ENCODE data around the gene HTRA1.

The HTRA1 gene

GRCh38 chr10:122521011-122521410, 59.7 kb downstream of the HTRA1 start:
- no peak for DNase-seq

DNA sequence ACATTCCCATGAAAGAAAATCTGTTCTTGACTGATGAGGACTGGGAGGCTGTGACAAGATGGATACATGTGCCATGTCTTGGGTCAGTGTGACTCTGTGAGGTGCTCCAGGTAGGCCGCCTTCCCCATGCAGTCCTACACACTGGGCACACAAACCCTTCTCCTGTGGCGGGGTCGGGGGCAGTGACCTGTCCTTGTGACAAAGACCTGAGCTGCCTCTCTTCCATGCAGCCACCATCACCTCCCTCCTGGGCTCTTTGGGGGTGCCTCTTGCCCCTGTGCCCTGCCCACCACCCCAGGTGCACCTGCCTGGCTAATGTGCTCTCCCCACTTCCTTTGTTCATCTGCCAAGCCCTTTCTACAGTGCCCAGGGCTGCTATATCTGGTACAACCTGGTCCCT, 63.5 kb downstream of the HTRA1 start:
- no peak for DNase-seq

GRCh38 chr10:122525788-122526187, 64.4 kb downstream of the HTRA1 start:
- DNase-seq = no peak

DNA sequence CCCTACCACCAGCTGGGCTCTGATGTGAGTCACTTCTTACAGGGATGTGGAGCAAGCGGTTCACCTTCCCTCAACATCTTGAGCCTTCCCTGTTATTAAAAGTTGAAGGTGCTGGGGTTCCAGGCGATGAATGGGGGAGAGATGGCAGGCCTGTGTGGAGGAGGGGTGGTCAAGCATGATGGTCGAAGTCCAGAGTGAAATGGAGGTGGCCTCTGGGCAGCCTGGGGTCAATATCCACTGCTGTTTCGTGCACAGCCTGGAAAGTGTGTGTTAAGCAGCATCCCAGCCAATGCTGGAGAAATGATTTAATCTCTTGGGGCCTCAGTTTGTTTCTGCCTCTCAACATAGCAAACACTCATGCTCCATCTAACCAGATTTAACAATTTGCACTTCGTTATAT, 65.5 kb downstream of the HTRA1 start:
- DNase-seq = no peak

- DNase-seq = no peak
These were observed 68.8 kb downstream of the HTRA1 start for GRCh38 chr10:122530177-122530576.

GRCh38 chr10:122531261-122531660, 69.9 kb downstream of the HTRA1 start:
- DNase-seq = no peak

DNA sequence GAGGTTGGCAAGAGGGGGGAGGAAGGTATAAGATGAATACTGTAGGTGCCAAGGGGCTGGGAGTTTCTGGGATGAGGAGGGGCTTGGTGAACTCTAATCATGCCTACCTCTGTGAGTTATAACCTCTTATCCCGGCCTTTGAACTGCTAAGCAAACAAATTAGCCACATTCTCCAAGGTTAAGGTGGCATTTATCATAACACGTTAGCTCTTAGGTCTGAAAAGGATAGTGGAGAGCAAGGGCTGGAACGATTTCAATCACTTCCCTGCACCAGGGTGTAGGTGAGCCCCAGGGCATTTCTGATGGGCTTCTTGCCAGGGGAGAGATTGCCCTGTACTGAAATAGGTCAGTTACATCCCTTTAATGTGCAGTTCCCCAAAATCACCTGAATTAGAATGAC, 70.6 kb downstream of the HTRA1 start:
- DNase-seq = no peak

GRCh38 chr10:122532601-122533296, 71.4 kb downstream of the HTRA1 start:
- DNase-seq = no peak

GRCh38 chr10:122537545-122537944, 76.2 kb downstream of the HTRA1 start:
- DNase-seq = no peak

DNA sequence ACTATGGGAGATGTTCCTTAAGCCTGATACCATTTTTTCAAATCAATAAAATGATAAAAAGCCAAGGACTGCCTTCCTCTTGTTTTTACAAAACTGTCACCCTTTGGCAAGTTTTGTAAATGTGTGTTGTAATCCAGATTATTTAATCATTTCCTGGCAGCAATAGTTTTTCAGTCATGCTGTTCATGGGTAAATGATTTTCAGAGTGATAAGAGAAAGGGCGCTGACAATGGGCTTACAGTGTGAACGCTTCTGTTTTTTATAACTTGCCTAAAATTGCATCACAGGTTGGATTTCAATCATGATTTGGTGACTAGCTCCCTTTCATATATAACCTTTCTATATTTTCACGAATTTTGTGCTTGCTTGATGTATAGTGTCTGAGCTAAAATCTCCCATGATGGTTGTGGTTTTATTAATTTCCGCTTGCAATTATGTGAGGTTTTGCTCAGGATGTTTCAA, 80.2 kb downstream of the HTRA1 start:
- no peak for DNase-seq

DNA sequence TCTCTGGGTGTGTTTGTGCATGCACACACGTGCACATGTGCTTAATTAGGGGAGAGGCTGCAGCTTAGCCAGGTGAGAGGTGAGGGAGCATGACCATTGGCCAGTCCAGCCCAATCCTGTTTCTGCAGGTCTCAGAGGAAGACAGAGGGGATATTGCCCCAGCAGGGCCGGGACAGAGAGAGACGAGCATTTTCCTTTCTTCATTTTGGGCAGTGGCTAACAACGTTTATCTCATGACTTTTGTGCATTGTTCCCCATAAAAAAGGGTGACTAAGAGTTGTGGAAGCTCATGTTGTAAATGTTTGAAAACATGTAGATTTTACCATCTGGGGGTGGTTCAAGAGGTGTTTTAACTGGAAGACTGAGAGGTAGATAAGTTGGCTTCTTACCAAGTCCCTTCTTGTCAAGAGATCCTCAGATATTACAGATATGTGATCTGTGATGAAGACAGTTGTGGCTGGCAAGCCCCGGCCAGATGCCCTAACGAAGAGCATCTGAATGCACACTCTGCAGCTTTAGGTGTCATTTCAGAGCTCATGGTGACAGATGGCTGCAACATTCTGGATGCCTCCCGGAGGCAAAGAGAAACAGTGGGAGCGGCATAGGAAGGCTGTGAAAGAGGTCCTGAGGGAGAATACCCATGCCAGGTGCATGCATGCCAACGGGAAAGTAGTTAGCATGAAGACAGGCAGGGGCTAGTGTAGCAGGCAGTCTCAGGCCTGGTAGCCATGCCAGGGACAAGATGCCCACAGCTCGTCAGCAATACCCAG, 82.5 kb downstream of the HTRA1 start:
- DNase-seq = no peak

DNA sequence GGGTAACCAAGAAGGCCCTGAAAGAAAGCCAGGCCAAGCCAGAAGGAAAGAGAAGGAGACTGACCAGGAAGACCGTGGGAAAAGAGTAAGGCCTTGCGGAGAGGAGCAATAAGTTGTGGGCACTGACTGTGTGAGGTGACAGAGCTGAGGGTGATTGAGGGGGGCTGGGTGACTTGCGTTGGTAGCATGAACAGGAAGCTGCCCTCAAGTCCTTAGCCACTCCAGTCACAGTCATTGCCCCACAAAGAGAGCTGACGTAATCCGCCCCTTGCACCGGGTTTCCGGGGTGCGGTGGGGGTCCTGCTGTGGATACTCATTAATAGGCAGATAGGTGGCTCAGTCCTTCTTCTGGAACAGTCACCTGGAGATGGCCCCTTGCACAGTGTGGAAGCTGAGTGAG, 83.1 kb downstream of the HTRA1 start:
- DNase-seq = no peak

DNA sequence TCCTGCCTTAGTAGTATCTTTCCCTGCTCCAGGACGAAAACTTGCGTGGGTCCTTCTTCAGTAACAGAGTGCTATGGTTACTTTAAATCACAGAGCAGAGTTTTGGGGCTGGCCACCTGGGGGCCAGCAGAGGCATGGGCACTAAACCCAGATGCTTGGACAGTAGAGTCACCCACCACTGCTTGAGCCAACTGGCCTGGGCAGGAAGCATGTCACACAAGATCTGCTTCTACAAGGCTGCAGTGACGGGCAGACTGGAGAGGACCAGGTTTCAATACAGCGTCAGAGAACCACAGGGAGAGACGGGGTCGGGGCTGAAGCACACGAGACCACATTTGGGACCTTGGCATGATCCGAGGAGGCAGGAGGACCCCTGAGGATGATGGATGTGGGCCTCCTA, 84.9 kb downstream of the HTRA1 start:
- no peak for DNase-seq

GRCh38 chr10:122548407-122549085, 87.2 kb downstream of the HTRA1 start:
- DNase-seq = no peak

DNA sequence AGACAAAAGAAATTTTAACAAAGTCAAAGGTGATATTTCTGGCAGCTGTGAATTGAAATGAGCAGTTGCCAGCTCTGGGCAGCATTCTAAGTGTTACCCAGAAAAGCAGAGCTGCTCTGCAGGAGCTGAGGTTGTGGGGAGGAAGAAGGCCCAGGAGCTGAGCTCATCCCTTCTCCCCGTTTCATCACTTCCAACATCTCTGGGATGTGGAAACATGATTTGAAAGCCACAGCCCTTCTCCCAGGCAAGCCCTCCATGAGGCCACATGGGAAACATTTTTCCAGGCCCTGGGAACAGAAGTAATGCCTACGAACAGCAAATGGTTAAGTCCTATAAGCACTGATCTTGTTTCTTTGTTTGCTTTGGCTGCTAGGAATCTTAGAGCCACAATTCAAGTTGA, 88.3 kb downstream of the HTRA1 start:
- DNase-seq = no peak

DNA sequence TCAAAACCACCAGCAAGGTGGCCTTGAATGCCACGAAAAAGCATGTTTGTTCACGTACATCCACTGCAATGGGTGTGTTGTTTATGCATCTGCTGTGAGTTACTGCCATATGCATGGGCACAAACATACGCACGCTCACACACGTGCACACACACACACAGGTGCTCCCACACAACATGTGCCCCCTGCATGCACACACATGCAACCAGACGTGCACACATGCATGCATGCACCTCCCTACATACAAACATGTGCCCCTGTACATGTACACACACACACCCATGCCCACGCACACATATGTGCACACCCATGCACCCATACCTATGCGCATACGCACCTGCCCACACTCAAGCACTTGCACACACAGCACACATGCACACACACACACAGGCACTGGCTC, 89.1 kb downstream of the HTRA1 start:
- DNase-seq = no peak

DNA sequence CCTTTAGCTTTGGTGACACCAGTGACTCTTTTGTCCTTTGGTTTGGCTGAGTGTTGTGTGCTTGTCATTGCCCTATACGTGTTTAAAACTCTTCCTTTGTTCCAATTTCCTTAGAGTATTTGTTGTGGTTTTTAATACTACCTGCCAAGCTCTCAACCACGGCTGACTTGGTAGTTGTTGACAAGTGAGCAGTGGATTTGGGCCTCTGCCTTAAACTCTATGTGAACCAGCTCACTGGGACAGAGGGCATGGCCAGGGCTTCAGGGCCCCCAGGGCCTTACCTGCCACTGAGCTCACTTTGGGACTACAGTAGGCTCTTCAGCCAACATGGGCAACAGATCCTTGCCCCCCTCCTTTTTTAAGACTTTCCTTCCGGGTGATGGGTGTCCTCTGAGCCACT, 89.6 kb downstream of the HTRA1 start:
- DNase-seq = no peak

GRCh38 chr10:122551450-122551849, 90.1 kb downstream of the HTRA1 start:
- DNase-seq = no peak

DNA sequence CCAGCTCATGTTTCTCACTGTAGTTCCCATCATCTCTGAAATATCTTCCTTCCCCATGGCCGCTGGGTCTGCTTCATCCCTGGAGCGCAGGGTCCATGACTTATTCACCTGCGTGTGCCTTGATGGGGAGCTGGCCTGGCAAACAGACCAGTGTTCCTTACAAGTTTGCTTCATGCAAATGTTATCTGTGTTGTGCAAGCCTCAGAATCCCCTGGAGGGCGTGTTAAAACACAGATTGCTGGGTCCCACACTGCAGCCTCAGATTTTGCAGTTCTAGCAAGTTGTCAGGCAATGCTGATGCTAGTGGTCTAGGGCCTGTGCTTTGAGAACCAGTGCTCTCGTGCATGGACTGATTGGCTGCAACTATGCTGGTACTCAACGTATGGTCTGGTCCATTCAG, 92.0 kb downstream of the HTRA1 start:
- no peak for DNase-seq

- DNase-seq = no peak
These were observed 93.0 kb downstream of the HTRA1 start for GRCh38 chr10:122554131-122555036.

DNA sequence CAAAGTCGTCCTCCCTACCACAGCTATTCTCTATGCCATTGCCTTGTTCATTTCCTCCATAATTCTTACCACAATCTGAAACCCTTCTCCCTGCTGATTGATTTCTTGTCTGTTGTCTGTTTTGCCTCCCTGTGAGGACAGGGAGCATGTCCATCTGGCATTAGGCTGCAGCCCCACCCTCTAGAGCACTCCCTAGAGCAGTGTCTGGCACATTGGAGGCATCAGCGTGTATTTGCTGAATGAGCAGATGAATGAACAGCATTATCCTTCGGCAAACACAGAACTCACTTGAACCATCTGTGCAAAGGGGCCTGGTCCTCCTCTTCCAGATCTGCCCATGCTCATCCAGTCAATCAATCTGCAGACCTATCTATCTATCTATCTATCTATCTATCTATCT, 94.1 kb downstream of the HTRA1 start:
- DNase-seq = no peak

GRCh38 chr10:122557516-122557915, 96.2 kb downstream of the HTRA1 start:
- DNase-seq = no peak

DNA sequence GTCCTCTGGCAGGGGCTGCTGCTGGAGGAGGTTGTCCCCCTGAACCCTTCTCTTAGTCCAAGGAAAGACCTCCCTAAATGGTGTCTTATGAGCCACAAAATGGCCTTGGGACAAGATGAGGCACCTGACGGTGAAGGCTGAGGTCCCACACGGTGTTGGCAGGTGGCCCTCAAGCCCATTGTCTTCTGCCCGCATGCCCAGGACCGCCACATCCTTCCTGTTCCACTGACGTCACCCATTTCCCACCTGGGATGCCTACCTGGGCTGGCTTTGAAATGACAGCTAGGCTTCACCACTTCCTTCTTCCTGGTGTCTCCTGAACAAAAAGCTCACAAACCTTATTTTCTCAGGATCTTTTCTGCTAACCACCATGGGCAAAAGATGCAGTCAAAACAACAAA, 97.1 kb downstream of the HTRA1 start:
- DNase-seq = no peak

All from kidney glomerular epithelial cell (primary cell).